IPS-15b (cell line): ENCODE results near the gene SLC5A11.
"Not testable (repeated sequence)": the region's sequence is repeated elsewhere in the genome, so short reads cannot be mapped to it uniquely, and the experiment has no call there.

Source experiments
- H3K27me3 ChIP-seq: one replicate; pipeline ENCODE4 v1.6.1; 2013; ENCODE audit warnings: low read length; ENCODE audit not compliant: control insufficient read depth, insufficient read depth
- H3K36me3 ChIP-seq: one replicate; pipeline ENCODE4 v1.6.1; 2013; ENCODE audit warnings: low read length; ENCODE audit not compliant: control insufficient read depth, insufficient read depth
- H3K4me1 ChIP-seq: one replicate; pipeline ENCODE4 v1.6.1; 2013; ENCODE audit warnings: mild to moderate bottlenecking, low read length; ENCODE audit not compliant: control insufficient read depth, insufficient read depth
- H3K4me3 ChIP-seq: one replicate; pipeline ENCODE4 v1.5.1; 2013; ENCODE audit warnings: low read depth, low read length
- H3K9ac ChIP-seq: one replicate; pipeline ENCODE4 v1.6.1; 2013; ENCODE audit warnings: low read depth, mild to moderate bottlenecking, low read length
- H3K9me3 ChIP-seq: one replicate; pipeline ENCODE4 v1.6.1; 2013; ENCODE audit warnings: mild to moderate bottlenecking, low read length; ENCODE audit not compliant: control insufficient read depth, insufficient read depth

Gene SLC5A11

GRCh38 chr16:24852281-24852721 is 6.5 kb downstream of the SLC5A11 start:
- Histone ChIP-seq H3K36me3 (no peaks in the 10 kb centered on the region), H3K4me1 (no peaks in the 10 kb centered on the region), H3K4me3 (no peak overlapping the region), H3K9me3 (no peaks in the 10 kb centered on the region), H3K27me3 (no peaks in the 10 kb centered on the region), H3K9ac (no peak overlapping the region)

GRCh38 chr16:24853169-24853824 is 7.5 kb downstream of the SLC5A11 start:
- Histone ChIP-seq H3K9ac (no peak overlapping the region), H3K9me3 (no peaks in the 10 kb centered on the region), H3K4me3 (no peak overlapping the region), H3K36me3 (no peaks in the 10 kb centered on the region), H3K27me3 (no peaks in the 10 kb centered on the region), H3K4me1 (no peaks in the 10 kb centered on the region)

GRCh38 chr16:24853830-24854229 is 8.1 kb downstream of the SLC5A11 start:
- no peaks in the 10 kb centered on the region for H3K36me3 ChIP-seq
- H3K9ac ChIP-seq, result no peak overlapping the region
- no peaks in the 10 kb centered on the region for H3K4me1 ChIP-seq
- H3K27me3 ChIP-seq, result no peaks in the 10 kb centered on the region
- no peak overlapping the region for H3K4me3 ChIP-seq
- H3K9me3 ChIP-seq, result no peaks in the 10 kb centered on the region

GRCh38 chr16:24854607-24855171 is 8.9 kb downstream of the SLC5A11 start:
- no peak overlapping the region for H3K4me3 ChIP-seq
- no peaks in the 10 kb centered on the region for H3K27me3 ChIP-seq
- H3K9ac ChIP-seq, result no peak overlapping the region
- H3K4me1 ChIP-seq, result no peaks in the 10 kb centered on the region
- H3K9me3 ChIP-seq, result no peaks in the 10 kb centered on the region
- no peaks in the 10 kb centered on the region for H3K36me3 ChIP-seq

GRCh38 chr16:24855678-24856077 is 9.9 kb downstream of the SLC5A11 start:
- no peak overlapping the region for H3K4me3 ChIP-seq
- H3K9me3 ChIP-seq, result no peaks in the 10 kb centered on the region
- H3K9ac ChIP-seq, result no peak overlapping the region
- no peaks in the 10 kb centered on the region for H3K4me1 ChIP-seq
- H3K36me3 ChIP-seq, result no peaks in the 10 kb centered on the region
- no peaks in the 10 kb centered on the region for H3K27me3 ChIP-seq

GRCh38 chr16:24856871-24857270 is 11.1 kb downstream of the SLC5A11 start:
- not testable (repeated sequence) for H3K9ac ChIP-seq, H3K4me3 ChIP-seq, H3K27me3 ChIP-seq, H3K9me3 ChIP-seq, H3K36me3 ChIP-seq, H3K4me1 ChIP-seq

GRCh38 chr16:24858219-24859041 is 12.7 kb downstream of the SLC5A11 start:
- H3K9me3 ChIP-seq, result no peaks in the 10 kb centered on the region
- H3K4me1 ChIP-seq, result no peaks in the 10 kb centered on the region
- H3K9ac ChIP-seq, result no peak overlapping the region

GRCh38 chr16:24861461-24861860 is 15.7 kb downstream of the SLC5A11 start:
- H3K4me1 ChIP-seq, result no peaks in the 10 kb centered on the region
- no peaks in the 10 kb centered on the region for H3K36me3 ChIP-seq
- H3K27me3 ChIP-seq, result no peaks in the 10 kb centered on the region
- no peak overlapping the region for H3K4me3 ChIP-seq
- no peak overlapping the region for H3K9ac ChIP-seq
- H3K9me3 ChIP-seq, result no peaks in the 10 kb centered on the region

More at GRCh38 chr16:24858219-24859041, 12.7 kb downstream of the SLC5A11 start:
- H3K4me3 ChIP-seq, result no peak overlapping the region
- H3K27me3 ChIP-seq, result no peaks in the 10 kb centered on the region
- H3K36me3 ChIP-seq, result no peaks in the 10 kb centered on the region

GRCh38 chr16:24863582-24864437 is 18.0 kb downstream of the SLC5A11 start:
- no peaks in the 10 kb centered on the region for H3K36me3 ChIP-seq
- H3K27me3 ChIP-seq, result no peaks in the 10 kb centered on the region
- H3K4me3 ChIP-seq, result no peak overlapping the region
- H3K9me3 ChIP-seq, result no peaks in the 10 kb centered on the region
- H3K9ac ChIP-seq, result no peak overlapping the region
- H3K4me1 ChIP-seq, result no peaks in the 10 kb centered on the region

- Histone ChIP-seq H3K36me3 (no peaks in the 10 kb centered on the region), H3K27me3 (no peaks in the 10 kb centered on the region), H3K4me1 (no peaks in the 10 kb centered on the region), H3K9ac (no peak overlapping the region), H3K9me3 (no peaks in the 10 kb centered on the region), H3K4me3 (no peak overlapping the region)
Measured at GRCh38 chr16:24869033-24869432, 23.3 kb downstream of the SLC5A11 start.

- Histone ChIP-seq H3K36me3 (no peaks in the 10 kb centered on the region), H3K27me3 (no peaks in the 10 kb centered on the region), H3K4me1 (no peaks in the 10 kb centered on the region), H3K4me3 (no peak overlapping the region), H3K9ac (no peak overlapping the region), H3K9me3 (no peaks in the 10 kb centered on the region)
Measured at GRCh38 chr16:24871891-24872290, 26.1 kb downstream of the SLC5A11 start.
